GM19463 (cell line): Measurements from ENCODE around the gene RBM20.

Source experiments
- ATAC-seq: cut with Tn5 transposase; IDR thresholded peaks from one replicate; pipeline ENCODE4 v1.9.1; 2021; ENCODE audit warnings: mild to moderate bottlenecking, moderate library complexity; ENCODE audit not compliant: unreplicated experiment

The RBM20 gene

GRCh38 chr10:110781139-110781538, 137.0 kb downstream of the RBM20 start:
- ATAC-seq, result no peak

GRCh38 chr10:110782616-110783015, 138.5 kb downstream of the RBM20 start:
- ATAC-seq, result no peak

GRCh38 chr10:110783509-110784107, 139.5 kb downstream of the RBM20 start:
- ATAC-seq, result no peak

GRCh38 chr10:110784198-110784597, 140.1 kb downstream of the RBM20 start:
- ATAC-seq, result no peak

- ATAC-seq, result no peak
Measured at GRCh38 chr10:110786172-110786571, 142.0 kb downstream of the RBM20 start.

GRCh38 chr10:110788620-110789385, 144.7 kb downstream of the RBM20 start:
- no peak for ATAC-seq

GRCh38 chr10:110789604-110790433, 145.7 kb downstream of the RBM20 start:
- ATAC-seq, result no peak

GRCh38 chr10:110790913-110791506, 146.9 kb downstream of the RBM20 start:
- no peak for ATAC-seq

- ATAC-seq, result no peak
Measured at GRCh38 chr10:110791541-110792073, 147.5 kb downstream of the RBM20 start.

GRCh38 chr10:110792476-110793125, 148.5 kb downstream of the RBM20 start:
- ATAC-seq, result no peak

- ATAC-seq, result no peak
Measured at GRCh38 chr10:110793128-110793812, 149.1 kb downstream of the RBM20 start.

GRCh38 chr10:110793886-110794285, 149.8 kb downstream of the RBM20 start:
- no peak for ATAC-seq

GRCh38 chr10:110794808-110795207, 150.7 kb downstream of the RBM20 start:
- ATAC-seq, result no peak

- ATAC-seq, result no peak
Measured at GRCh38 chr10:110797416-110797815, 153.3 kb downstream of the RBM20 start.

- ATAC-seq, result no peak
Measured at GRCh38 chr10:110798340-110798739, 154.2 kb downstream of the RBM20 start.

GRCh38 chr10:110802090-110802489, 158.0 kb downstream of the RBM20 start:
- no peak for ATAC-seq

- peak; percentile 61 for ATAC-seq
Measured at GRCh38 chr10:110802551-110803238, 158.6 kb downstream of the RBM20 start.

- no peak for ATAC-seq
Measured at GRCh38 chr10:110803239-110803749, 159.2 kb downstream of the RBM20 start.

- ATAC-seq, result peak; percentile 64
Measured at GRCh38 chr10:110803830-110804338, 159.7 kb downstream of the RBM20 start.
